ENCODE measurements around the gene SUGCT.
A peak's percentile ranks its signal among the peaks of the same experiment; 100 is the strongest.

Gene SUGCT

DNA sequence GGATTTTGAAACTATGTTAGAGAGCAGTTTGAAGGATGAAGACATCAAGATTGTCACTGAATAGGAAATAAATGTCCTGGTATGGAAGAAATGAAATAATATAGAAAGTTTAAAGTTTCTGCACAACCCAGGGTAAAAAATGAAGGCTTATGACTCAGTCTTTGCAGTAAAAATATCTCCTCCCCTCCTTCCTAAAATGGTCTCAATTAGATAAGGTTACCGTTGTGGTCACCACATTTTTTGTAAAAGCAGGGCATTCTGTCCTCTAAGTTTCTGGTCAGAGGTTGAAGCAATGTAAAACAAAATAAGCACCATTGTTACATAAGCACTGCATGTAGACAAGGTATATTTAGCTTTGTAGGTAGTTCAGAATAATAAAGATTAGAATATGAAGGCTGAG lies 403.5 kb downstream of the SUGCT start:
- Histone ChIP-seq H3K4me1 (ENCODE audit: control insufficient read depth in 1 of 2, insufficient read depth in 2 of 2, low read length in 2 of 2) (no peaks in the 10 kb centered on the region), H3K36me3 (ENCODE audit: control insufficient read depth in 1 of 2, insufficient read depth in 2 of 2, low read length in 2 of 2) (no peaks in the 10 kb centered on the region), H3K79me2 (ENCODE audit: control insufficient read depth, insufficient read depth, low read length, poor library complexity) (no peaks in the 10 kb centered on the region), H3K14ac (ENCODE audit: low read length) (no peak overlapping the region), H3K27ac (ENCODE audit: low read depth, low read length) (no peak overlapping the region), H3K4me3 (ENCODE audit: low read depth, low read length) (no peak overlapping the region), H3K18ac (ENCODE audit: low read length) (no peak overlapping the region), H2AK5ac (ENCODE audit: low read length) (no peak overlapping the region), H2BK12ac (ENCODE audit: low read length) (no peak overlapping the region), H3K9me3 (ENCODE audit: insufficient read depth, low read depth, low read length) (no peaks in the 10 kb centered on the region), H4K12ac (ENCODE audit: low read depth, low read length) (no peak overlapping the region), H3K27me3 (ENCODE audit: insufficient read depth, low read length) (no peaks in the 10 kb centered on the region), H3K9ac (ENCODE audit: low read length) (no peak overlapping the region), H3K23ac (ENCODE audit: low read length) (no peak overlapping the region), H4K91ac (ENCODE audit: low read depth, low read length) (no peak overlapping the region), H4K8ac (ENCODE audit: low read depth, low read length) (no peak overlapping the region), H2BK120ac (ENCODE audit: insufficient read depth, low read length, poor library complexity) (no peak overlapping the region), H3K4me2 (ENCODE audit: low read length) (no peak overlapping the region), H2AFZ (ENCODE audit: insufficient read depth, low read length, poor library complexity) (no peak overlapping the region), H2BK5ac (ENCODE audit: low read depth, low read length, poor library complexity) (no peak overlapping the region), H3K4ac (ENCODE audit: low read depth, low read length) (no peak overlapping the region), H3K79me1 (ENCODE audit: low read length) (no peaks in the 10 kb centered on the region)
- DNase-seq, result no peak
- no CpG with 5 or more reads among the region's 1 CpG for WGBS (ENCODE audit: extremely low coverage, insufficient coverage, insufficient read length)

DNA sequence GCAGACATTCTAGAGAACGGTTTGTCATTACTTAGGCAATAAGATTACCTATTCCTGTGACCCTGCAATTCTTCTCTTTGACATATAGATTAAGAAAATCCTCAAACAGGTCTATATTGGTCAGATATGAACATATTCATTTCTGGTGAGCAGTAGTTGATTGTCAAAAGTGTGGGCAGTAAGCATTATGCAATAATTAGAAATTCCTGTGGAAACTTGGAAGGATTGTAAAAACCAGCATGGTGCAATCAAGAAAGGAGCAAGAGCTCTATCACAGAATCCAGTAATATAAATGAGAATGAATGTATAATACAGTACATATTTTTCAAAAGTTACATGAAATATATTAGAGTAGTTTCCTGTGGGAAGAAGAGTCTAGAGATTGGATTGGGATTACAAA lies 406.5 kb downstream of the SUGCT start:
- Histone ChIP-seq H3K9me3 (ENCODE audit: insufficient read depth, low read depth, low read length) (no peaks in the 10 kb centered on the region), H4K12ac (ENCODE audit: low read depth, low read length) (no peak overlapping the region), H3K27ac (ENCODE audit: low read depth, low read length) (no peak overlapping the region), H3K4me1 (ENCODE audit: control insufficient read depth in 1 of 2, insufficient read depth in 2 of 2, low read length in 2 of 2) (peaks cover 0 to 3% of the 10 kb centered on the region in 2 experiments), H3K36me3 (ENCODE audit: control insufficient read depth in 1 of 2, insufficient read depth in 2 of 2, low read length in 2 of 2) (no peaks in the 10 kb centered on the region), H3K4me2 (ENCODE audit: low read length) (no peak overlapping the region), H3K9ac (ENCODE audit: low read length) (no peak overlapping the region), H3K23ac (ENCODE audit: low read length) (no peak overlapping the region), H2BK5ac (ENCODE audit: low read depth, low read length, poor library complexity) (no peak overlapping the region), H4K8ac (ENCODE audit: low read depth, low read length) (no peak overlapping the region), H3K27me3 (ENCODE audit: insufficient read depth, low read length) (no peaks in the 10 kb centered on the region), H3K14ac (ENCODE audit: low read length) (no peak overlapping the region), H3K79me2 (ENCODE audit: control insufficient read depth, insufficient read depth, low read length, poor library complexity) (no peaks in the 10 kb centered on the region), H3K18ac (ENCODE audit: low read length) (no peak overlapping the region), H4K91ac (ENCODE audit: low read depth, low read length) (no peak overlapping the region), H2AK5ac (ENCODE audit: low read length) (no peak overlapping the region), H3K79me1 (ENCODE audit: low read length) (no peaks in the 10 kb centered on the region), H2BK120ac (ENCODE audit: insufficient read depth, low read length, poor library complexity) (no peak overlapping the region), H3K4me3 (ENCODE audit: low read depth, low read length) (no peak overlapping the region), H3K4ac (ENCODE audit: low read depth, low read length) (no peak overlapping the region), H2AFZ (ENCODE audit: insufficient read depth, low read length, poor library complexity) (no peak overlapping the region), H2BK12ac (ENCODE audit: low read length) (no peak overlapping the region)
- peak in 1 of 2 donors; percentile 11 for DNase-seq
- no CpG with 5 or more reads among the region's 1 CpG for WGBS (ENCODE audit: extremely low coverage, insufficient coverage, insufficient read length)

DNA sequence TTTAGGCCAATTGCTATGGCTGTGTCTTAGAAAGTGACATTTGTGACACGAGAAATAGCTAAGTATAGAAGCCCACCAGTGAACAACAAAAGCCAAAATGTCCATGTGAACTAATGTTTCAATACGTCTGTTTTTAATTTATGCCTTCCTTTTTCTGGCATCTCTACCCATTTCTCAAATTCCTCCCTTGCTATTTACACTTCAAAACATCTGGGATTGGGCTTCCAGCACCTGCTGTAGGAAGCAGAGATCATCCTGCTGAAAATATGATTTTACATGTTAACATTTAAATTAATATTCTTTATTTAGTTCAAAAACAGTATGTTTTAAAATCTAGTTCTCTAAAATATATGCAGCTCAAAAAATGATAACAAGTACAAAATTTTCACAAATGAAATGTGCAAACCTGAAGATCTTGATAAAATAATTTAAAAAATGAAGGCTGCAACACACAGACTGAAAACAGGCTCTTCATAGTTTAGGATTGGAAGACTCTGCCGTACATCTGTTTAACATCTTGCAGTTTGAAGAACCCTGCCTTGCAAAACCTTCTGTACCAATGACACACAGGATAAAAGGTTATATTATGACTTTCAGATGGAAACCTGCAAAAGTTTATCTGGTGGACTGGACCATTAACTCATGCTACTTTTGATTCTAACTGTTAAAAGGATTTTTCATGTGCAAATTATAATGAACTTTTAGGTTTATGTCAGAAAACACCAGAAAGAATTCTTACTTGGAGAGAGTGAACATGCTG lies 408.4 kb downstream of the SUGCT start:
- no peak overlapping the region for H3K4ac ChIP-seq (ENCODE audit: low read depth, low read length)
- no peak overlapping the region for H3K23ac ChIP-seq (ENCODE audit: low read length)
- no peak overlapping the region for H2BK12ac ChIP-seq (ENCODE audit: low read length)
- H3K79me1 ChIP-seq (ENCODE audit: low read length), result no peaks in the 10 kb centered on the region
- H4K91ac ChIP-seq (ENCODE audit: low read depth, low read length), result no peak overlapping the region
- H3K4me3 ChIP-seq (ENCODE audit: low read depth, low read length), result no peak overlapping the region
- no peak overlapping the region for H2AK5ac ChIP-seq (ENCODE audit: low read length)
- no CpG with 5 or more reads among the region's 3 CpGs for WGBS (ENCODE audit: extremely low coverage, insufficient coverage, insufficient read length)
- H3K27ac ChIP-seq (ENCODE audit: low read depth, low read length), result no peak overlapping the region
- no peak overlapping the region for H4K12ac ChIP-seq (ENCODE audit: low read depth, low read length)
- H3K18ac ChIP-seq (ENCODE audit: low read length), result no peak overlapping the region
- H3K9me3 ChIP-seq (ENCODE audit: insufficient read depth, low read depth, low read length), result no peaks in the 10 kb centered on the region
- no peaks in the 10 kb centered on the region for H3K27me3 ChIP-seq (ENCODE audit: insufficient read depth, low read length)
- H2AFZ ChIP-seq (ENCODE audit: insufficient read depth, low read length, poor library complexity), result no peak overlapping the region
- no peaks in the 10 kb centered on the region for H3K36me3 ChIP-seq (ENCODE audit: control insufficient read depth in 1 of 2, insufficient read depth in 2 of 2, low read length in 2 of 2)
- H3K79me2 ChIP-seq (ENCODE audit: control insufficient read depth, insufficient read depth, low read length, poor library complexity), result no peaks in the 10 kb centered on the region
- H3K9ac ChIP-seq (ENCODE audit: low read length), result no peak overlapping the region
- peaks cover 0 to 3% of the 10 kb centered on the region in 2 experiments for H3K4me1 ChIP-seq (ENCODE audit: control insufficient read depth in 1 of 2, insufficient read depth in 2 of 2, low read length in 2 of 2)
- H3K14ac ChIP-seq (ENCODE audit: low read length), result no peak overlapping the region
- no peak overlapping the region for H3K4me2 ChIP-seq (ENCODE audit: low read length)
- H4K8ac ChIP-seq (ENCODE audit: low read depth, low read length), result no peak overlapping the region
- no peak overlapping the region for H2BK120ac ChIP-seq (ENCODE audit: insufficient read depth, low read length, poor library complexity)
- no peak overlapping the region for H2BK5ac ChIP-seq (ENCODE audit: low read depth, low read length, poor library complexity)
- no peak for DNase-seq

DNA sequence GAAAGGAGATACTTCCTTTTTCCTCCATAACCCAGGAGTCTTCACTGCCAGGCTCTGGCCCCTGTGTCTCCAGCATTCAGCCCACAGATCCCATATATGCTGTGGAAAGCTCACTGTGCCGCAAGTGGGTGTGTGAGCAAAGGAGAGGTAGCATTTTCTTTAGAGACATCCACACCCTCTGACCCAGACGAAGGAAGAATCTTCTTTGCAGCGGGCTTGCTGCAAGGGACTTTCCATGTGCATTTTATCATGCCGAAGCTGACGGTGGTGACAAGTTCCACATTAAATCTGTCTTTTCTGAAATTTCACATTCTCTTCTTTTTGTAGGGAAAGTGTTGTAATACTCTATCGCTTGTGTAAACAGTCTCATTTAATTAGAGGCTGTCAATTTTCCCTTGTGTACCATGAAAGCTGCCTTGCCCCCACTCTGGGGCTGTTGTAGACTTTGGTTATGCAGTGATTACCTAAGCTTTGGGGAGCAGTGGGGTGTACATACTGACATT lies 409.5 kb downstream of the SUGCT start:
- Histone ChIP-seq H3K4me2 (ENCODE audit: low read length) (no peak overlapping the region), H3K23ac (ENCODE audit: low read length) (no peak overlapping the region), H3K18ac (ENCODE audit: low read length) (no peak overlapping the region), H3K36me3 (ENCODE audit: control insufficient read depth in 1 of 2, insufficient read depth in 2 of 2, low read length in 2 of 2) (no peaks in the 10 kb centered on the region), H3K27me3 (ENCODE audit: insufficient read depth, low read length) (no peaks in the 10 kb centered on the region), H3K14ac (ENCODE audit: low read length) (no peak overlapping the region), H3K4me1 (ENCODE audit: control insufficient read depth in 1 of 2, insufficient read depth in 2 of 2, low read length in 2 of 2) (peaks cover 0 to 3% of the 10 kb centered on the region in 2 experiments), H4K8ac (ENCODE audit: low read depth, low read length) (no peak overlapping the region), H2BK5ac (ENCODE audit: low read depth, low read length, poor library complexity) (no peak overlapping the region), H3K79me1 (ENCODE audit: low read length) (no peaks in the 10 kb centered on the region), H3K27ac (ENCODE audit: low read depth, low read length) (no peak overlapping the region), H2AK5ac (ENCODE audit: low read length) (no peak overlapping the region), H2BK12ac (ENCODE audit: low read length) (no peak overlapping the region), H3K9ac (ENCODE audit: low read length) (no peak overlapping the region), H4K12ac (ENCODE audit: low read depth, low read length) (no peak overlapping the region), H4K91ac (ENCODE audit: low read depth, low read length) (no peak overlapping the region), H3K79me2 (ENCODE audit: control insufficient read depth, insufficient read depth, low read length, poor library complexity) (no peaks in the 10 kb centered on the region), H2BK120ac (ENCODE audit: insufficient read depth, low read length, poor library complexity) (no peak overlapping the region), H2AFZ (ENCODE audit: insufficient read depth, low read length, poor library complexity) (no peak overlapping the region), H3K4me3 (ENCODE audit: low read depth, low read length) (no peak overlapping the region), H3K4ac (ENCODE audit: low read depth, low read length) (no peak overlapping the region), H3K9me3 (ENCODE audit: insufficient read depth, low read depth, low read length) (no peaks in the 10 kb centered on the region)
- DNase-seq, result peak in 1 of 2 donors; percentile 11
- no CpG with 5 or more reads among the region's 6 CpGs for WGBS (ENCODE audit: extremely low coverage, insufficient coverage, insufficient read length)

All from trophoblast cell (in vitro differentiated cells and primary cell).